ENCODE results near the gene EIF1AD.

GRCh38 chr11:65987336-65987735, 14.6 kb downstream of the EIF1AD start:
- no peak for TF ChIP-seq CTCF (conservative IDR thresholded peaks at IDR 0.05; ENCODE audit: low read depth, low read length)
- TF ChIP-seq EZH2phosphoT487 (IDR thresholded peaks at IDR 0.05; ENCODE audit: borderline replicate concordance, low read length) = no peak
- no peak for TF ChIP-seq EZH2 (IDR thresholded peaks at IDR 0.05; ENCODE audit: low read length, unreplicated experiment)
